Caco-2 (cell line): ENCODE results near the gene TRAPPC5. TPM values are rescaled to one million over a fixed set of nuclear protein-coding genes. Genes with fewer than 3 reads are reported as not detected.

Source experiments
- BruUV-seq: library from RNA; stranded (reverse); fragments of 400-500 nt; replicated peaks from 2 replicates; lab custom pipeline; 2021; lab: Mats Ljungman, UMichigan
- CTCF ChIA-PET: fragments of 300-600 bp; sonication (Branson Sonifier 250); formaldehyde crosslinking; loops from one replicate; lab custom pipeline; 2022; ENCODE audit warnings: antibody characterized with exemption; lab: Charles Lee
- POLR2A ChIA-PET: fragments of 300-600 bp; sonication (Branson Sonifier 250); formaldehyde crosslinking; loops from one replicate; lab custom pipeline; 2022; ENCODE audit warnings: antibody characterized with exemption; lab: Charles Lee
- DNase-seq, 2 experiments: peaks; one replicate each; pipeline versions ENCODE4 v3.0.0 to v3.0.0-alpha.2; 2020 to 2022
- H3K27me3 ChIP-seq: replicated peaks from 2 replicates; pipeline ENCODE4 v1.6.0; 2011; ENCODE audit warnings: low read length; ENCODE audit not compliant: control insufficient read depth, insufficient read depth
- H3K36me3 ChIP-seq: 2 replicates; pipeline ENCODE4 v1.5.1; 2011; ENCODE audit warnings: low read length; ENCODE audit not compliant: control insufficient read depth, insufficient read depth
- H3K4me1 ChIP-seq: fragments of 250-450 bp; sonication (Bioruptor Pico); 2 replicates; pipeline ENCODE4 v1.5.1; 2020; ENCODE audit warnings: mild to moderate bottlenecking
- H3K4me3 ChIP-seq: 2 replicates; pipeline ENCODE4 v1.5.1; 2011; ENCODE audit warnings: low read depth, mild to moderate bottlenecking, control low read depth, low read length
- H3K9me3 ChIP-seq: fragments of 250-450 bp; sonication (Bioruptor Pico); 2 replicates; pipeline ENCODE4 v1.5.1; 2020; ENCODE audit warnings: mild to moderate bottlenecking, moderate library complexity
- H3K27ac Mint-ChIP-seq: one replicate; pipeline ENCODE4 v1.8.0; 2022; ENCODE audit warnings: mixed read lengths; ENCODE audit not compliant: unreplicated experiment
- H3K27me3 Mint-ChIP-seq: one replicate; pipeline ENCODE4 v1.8.0; 2022; ENCODE audit warnings: mixed read lengths; ENCODE audit not compliant: insufficient read depth, unreplicated experiment
- H3K36me3 Mint-ChIP-seq: one replicate; pipeline ENCODE4 v1.8.0; 2022; ENCODE audit warnings: mild to moderate bottlenecking, mixed read lengths; ENCODE audit not compliant: insufficient read depth, unreplicated experiment
- H3K4me1 Mint-ChIP-seq: one replicate; pipeline ENCODE4 v1.8.0; 2022; ENCODE audit warnings: low read depth, mixed read lengths; ENCODE audit not compliant: unreplicated experiment
- H3K4me3 Mint-ChIP-seq: one replicate; pipeline ENCODE4 v1.8.0; 2022; ENCODE audit warnings: mild to moderate bottlenecking, moderate library complexity, mixed read lengths; ENCODE audit not compliant: unreplicated experiment
- H3K9me3 Mint-ChIP-seq: one replicate; pipeline ENCODE4 v1.8.0; 2022; ENCODE audit warnings: mixed read lengths; ENCODE audit not compliant: unreplicated experiment
- intact Hi-C: fragments of 100-400 bp; cut with micrococcal nuclease; formaldehyde crosslinking; loops from one replicate; pipeline ENCODE4 v1.10.0; 2022; ENCODE audit not compliant: unreplicated experiment
- total RNA-seq: library from RNA; stranded (reverse); gene quantifications from 2 replicates; pipeline ENCODE4 v1.2.3, GENCODE V29; 2022
- TF ChIP-seq, protein P1 (sequence below), 2 experiments: fragments of 200-600 bp in 1 of 2; IDR thresholded peaks; 1 replicate in 1 of 2; 2 replicates in 1 of 2; pipeline versions ENCODE4 v1.5.1 to v1.8.0; 2011 to 2022; ENCODE audit warnings: antibody characterized with exemption in 1 of 2, control low read depth in 1 of 2, inconsistent platforms in 1 of 2, low read depth in 1 of 2, low read length in 1 of 2, mild to moderate bottlenecking in 1 of 2, moderate library complexity in 1 of 2; ENCODE audit not compliant: insufficient read depth in 1 of 2, severe bottlenecking in 1 of 2, unreplicated experiment in 1 of 2

The TRAPPC5 gene
- total RNA-seq, 1 experiment from 2014 or later: 80.3 TPM

DNA sequence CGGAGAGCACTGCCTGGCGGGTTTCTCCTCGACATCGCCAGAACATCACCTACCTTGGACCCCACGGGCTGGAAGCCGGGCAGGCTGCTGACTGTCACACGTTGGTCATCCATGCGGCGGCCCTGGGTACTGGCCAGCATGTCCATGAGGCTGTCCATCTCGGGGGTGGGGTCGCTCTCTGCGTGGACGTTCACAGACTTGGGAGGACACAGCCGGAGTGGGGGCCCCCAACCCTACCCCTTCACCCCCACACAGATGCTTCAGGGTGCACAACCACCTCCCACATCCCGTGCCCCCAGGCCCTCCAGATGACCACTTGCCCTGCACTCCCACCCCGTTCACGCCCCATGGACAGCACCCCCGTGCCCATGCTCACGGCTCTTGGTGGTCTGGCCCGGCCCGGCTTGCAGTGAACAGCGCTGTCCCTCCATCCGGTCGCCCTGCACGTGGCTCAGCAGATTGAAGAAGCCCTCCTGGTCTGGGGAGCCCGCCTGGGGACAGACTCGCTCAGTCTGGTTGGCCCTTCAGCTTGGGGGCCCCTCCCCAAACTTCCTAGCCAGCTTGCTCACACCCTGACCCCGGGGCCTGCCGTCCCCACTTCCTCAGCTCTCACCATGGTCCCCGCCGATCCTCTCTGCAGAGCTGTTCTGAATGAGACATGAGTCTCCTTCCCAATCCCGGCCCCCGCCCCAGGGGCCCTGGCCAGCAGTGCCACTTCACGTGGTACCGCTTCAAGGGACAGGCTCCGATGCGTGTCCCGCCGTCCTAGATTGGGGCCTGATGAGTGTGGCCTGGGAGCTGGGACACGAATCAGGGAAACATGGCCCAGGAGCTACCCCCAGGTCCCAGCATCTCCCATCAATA, 48.1 kb upstream of the TRAPPC5 start:
- intact Hi-C loops: no loop called here
- no TSS peak for BruUV-seq
- no peaks in the 10 kb centered on the region for H3K36me3 ChIP-seq
- H3K27me3 Mint-ChIP-seq: no peaks in the 10 kb centered on the region
- H3K4me3 Mint-ChIP-seq: no peak overlapping the region
- no peaks in the 10 kb centered on the region for H3K9me3 ChIP-seq
- CTCF ChIA-PET: no interaction called here
- peaks cover 25% of the 10 kb centered on the region for H3K36me3 Mint-ChIP-seq
- no peak overlapping the region for H3K27ac Mint-ChIP-seq
- no peaks in the 10 kb centered on the region for H3K27me3 ChIP-seq
- TF ChIP-seq, protein P1, sequence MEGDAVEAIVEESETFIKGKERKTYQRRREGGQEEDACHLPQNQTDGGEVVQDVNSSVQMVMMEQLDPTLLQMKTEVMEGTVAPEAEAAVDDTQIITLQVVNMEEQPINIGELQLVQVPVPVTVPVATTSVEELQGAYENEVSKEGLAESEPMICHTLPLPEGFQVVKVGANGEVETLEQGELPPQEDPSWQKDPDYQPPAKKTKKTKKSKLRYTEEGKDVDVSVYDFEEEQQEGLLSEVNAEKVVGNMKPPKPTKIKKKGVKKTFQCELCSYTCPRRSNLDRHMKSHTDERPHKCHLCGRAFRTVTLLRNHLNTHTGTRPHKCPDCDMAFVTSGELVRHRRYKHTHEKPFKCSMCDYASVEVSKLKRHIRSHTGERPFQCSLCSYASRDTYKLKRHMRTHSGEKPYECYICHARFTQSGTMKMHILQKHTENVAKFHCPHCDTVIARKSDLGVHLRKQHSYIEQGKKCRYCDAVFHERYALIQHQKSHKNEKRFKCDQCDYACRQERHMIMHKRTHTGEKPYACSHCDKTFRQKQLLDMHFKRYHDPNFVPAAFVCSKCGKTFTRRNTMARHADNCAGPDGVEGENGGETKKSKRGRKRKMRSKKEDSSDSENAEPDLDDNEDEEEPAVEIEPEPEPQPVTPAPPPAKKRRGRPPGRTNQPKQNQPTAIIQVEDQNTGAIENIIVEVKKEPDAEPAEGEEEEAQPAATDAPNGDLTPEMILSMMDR (IDR thresholded peaks at IDR 0.05; ENCODE audit: insufficient read depth in 1 of 2, low read depth in 1 of 2, low read length in 1 of 2, severe bottlenecking in 1 of 2, unreplicated experiment in 1 of 2): no peak
- DNase-seq: no peak
- peaks cover 16% of the 10 kb centered on the region for H3K4me1 ChIP-seq
- peaks cover 7% of the 10 kb centered on the region for H3K4me1 Mint-ChIP-seq
- POLR2A ChIA-PET: interaction anchor here (0.6 kb wide), 1 partner anchor 563 kb away, joined by 5 read pairs; the partner anchor contains the start of gene ZNF557
- H3K4me3 ChIP-seq: no peak overlapping the region
- H3K9me3 Mint-ChIP-seq: no peaks in the 10 kb centered on the region

DNA sequence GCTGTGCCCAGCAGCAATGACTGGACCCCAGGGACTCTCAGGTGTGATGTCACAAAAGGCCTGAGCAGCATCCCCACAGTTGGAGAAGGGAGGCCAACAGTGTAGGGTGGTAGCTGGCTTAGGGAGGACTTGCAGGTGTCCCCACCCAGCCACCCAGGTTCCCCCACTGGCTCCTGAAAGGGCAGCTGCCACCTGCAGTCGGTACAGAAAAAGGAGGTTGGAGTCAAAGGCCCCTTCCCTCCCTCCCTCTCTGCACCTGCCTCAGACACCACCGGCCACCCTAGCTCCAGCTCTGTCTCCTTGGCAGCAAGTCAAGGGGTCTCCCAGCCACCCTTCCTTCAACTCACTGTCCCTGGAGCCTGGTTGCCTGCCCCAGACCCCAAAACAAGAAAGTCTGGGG, 46.9 kb upstream of the TRAPPC5 start, which contains the start of gene PCP2:
Gene PCP2 (minus strand): TSS at position 22 of the 400 bp plus-strand sequence. CDS start 262 bp downstream, outside the sequence.
- Histone ChIP-seq H3K27me3 (no peaks in the 10 kb centered on the region), H3K36me3 (no peaks in the 10 kb centered on the region), H3K9me3 (no peaks in the 10 kb centered on the region), H3K4me1 (peaks cover 16% of the 10 kb centered on the region), H3K4me3 (no peak within 1 kb of the TSS)
- peaks cover 26% of the 10 kb centered on the region for H3K36me3 Mint-ChIP-seq
- no TSS peak for BruUV-seq
- H3K27me3 Mint-ChIP-seq: no peaks in the 10 kb centered on the region
- ChIA-PET CTCF (no interaction called here), POLR2A (no interaction called here)
- DNase-seq: no peak
- no peak within 1 kb of the TSS for H3K4me3 Mint-ChIP-seq
- intact Hi-C loops: no loop called here
- TF ChIP-seq, protein P1 (IDR thresholded peaks at IDR 0.05; ENCODE audit: insufficient read depth in 1 of 2, low read depth in 1 of 2, low read length in 1 of 2, severe bottlenecking in 1 of 2, unreplicated experiment in 1 of 2): no peak
- no peaks in the 10 kb centered on the region for H3K9me3 Mint-ChIP-seq
- peak within 1 kb of the TSS; percentile 63 for H3K27ac Mint-ChIP-seq
- peaks cover 2% of the 10 kb centered on the region for H3K4me1 Mint-ChIP-seq

DNA sequence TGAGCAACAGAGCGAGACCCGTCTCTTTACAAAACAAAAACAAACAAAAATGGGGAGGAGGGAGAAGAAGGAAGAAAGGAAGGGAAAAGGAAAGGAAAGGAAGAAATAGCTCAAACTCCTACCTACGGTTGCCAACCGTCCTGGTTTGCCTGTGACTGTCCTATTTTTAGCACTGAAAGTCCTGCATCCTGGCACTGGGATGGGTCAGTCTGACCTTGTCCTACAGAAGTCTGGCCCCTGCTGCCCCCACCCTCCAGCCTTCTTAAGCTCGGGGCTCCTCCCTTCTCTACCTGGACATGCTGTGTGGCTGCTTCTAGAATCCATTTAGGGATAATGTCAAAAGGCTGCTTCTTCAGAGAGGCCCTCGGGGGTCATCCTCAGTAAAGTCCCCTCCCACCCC, 45.0 kb upstream of the TRAPPC5 start:
- Mint-ChIP-seq H3K9me3 (peaks cover 9% of the 10 kb centered on the region), H3K4me1 (no peaks in the 10 kb centered on the region), H3K4me3 (peak overlapping the region; percentile 79), H3K27ac (no peak overlapping the region), H3K27me3 (no peaks in the 10 kb centered on the region), H3K36me3 (peaks cover 22% of the 10 kb centered on the region)
- Histone ChIP-seq H3K9me3 (no peaks in the 10 kb centered on the region), H3K27me3 (no peaks in the 10 kb centered on the region), H3K4me1 (peaks cover 11% of the 10 kb centered on the region), H3K36me3 (peaks cover 2% of the 10 kb centered on the region; the same call in 1 of the 2 replicates), H3K4me3 (no peak overlapping the region)
- CTCF ChIA-PET: no interaction called here
- no TSS peak for BruUV-seq
- intact Hi-C loops: loop anchor here (2.0 kb wide), 1 partner anchor 67 kb away; no protein-coding TSS in a partner anchor
- no peak for DNase-seq
- POLR2A ChIA-PET: interaction anchor here (0.5 to 1.0 kb wide), 2 partner anchors 41 to 164 kb away, joined by 4 to 7 read pairs; no protein-coding TSS in a partner anchor
- TF ChIP-seq, protein P1 (IDR thresholded peaks at IDR 0.05; ENCODE audit: insufficient read depth in 1 of 2, low read depth in 1 of 2, low read length in 1 of 2, severe bottlenecking in 1 of 2, unreplicated experiment in 1 of 2): no peak
